MG63 (cell line): ENCODE results near the gene EXPH5. TPM values are rescaled to one million over a fixed set of nuclear protein-coding genes. Genes with fewer than 3 reads are reported as not detected.
"Not testable (repeated sequence)": the region's sequence is repeated elsewhere in the genome, so short reads cannot be mapped to it uniquely, and the experiment has no call there.

Experiments
- DNase-seq: peaks from one replicate; pipeline ENCODE4 v3.0.0-alpha.2; 2020
- H3K27me3 ChIP-seq: fragments of 250-450 bp; sonication (Bioruptor Pico); 2 replicates; pipeline ENCODE4 v1.5.1; 2020; ENCODE audit warnings: mild to moderate bottlenecking, moderate library complexity
- H3K36me3 ChIP-seq: fragments of 250-450 bp; sonication (Bioruptor Pico); 2 replicates; pipeline ENCODE4 v1.5.1; 2020; ENCODE audit warnings: mild to moderate bottlenecking, moderate library complexity
- H3K4me3 ChIP-seq: fragments of 250-450 bp; sonication (Bioruptor Pico); 2 replicates; pipeline ENCODE4 v1.5.1; 2020; ENCODE audit warnings: mild to moderate bottlenecking, moderate library complexity
- H3K9me3 ChIP-seq: fragments of 250-450 bp; sonication (Bioruptor Pico); 2 replicates; pipeline ENCODE4 v1.5.1; 2020; ENCODE audit warnings: mild to moderate bottlenecking, moderate library complexity
- total RNA-seq: library from RNA; depleted of rRNA; stranded (reverse); fragments of >200 nt; shearing (Covaris generic); gene quantifications from 2 replicates; pipeline ENCODE4 v1.2.3, GENCODE V29; 2014; ENCODE audit warnings: low replicate concordance; rRNA removed

Gene EXPH5
- 2.0 TPM in 1 of 2 replicates, not detected in the other for total RNA-seq

GRCh38 chr11:108593214-108593922 lies at the start of gene EXPH5:
Gene EXPH5, minus strand, starts transcription at chr11:108593768. Its CDS starts 232 bp downstream, at chr11:108593536.
- Histone ChIP-seq H3K9me3 (no peaks in the 10 kb centered on the region), H3K36me3 (no peaks in the 10 kb centered on the region), H3K27me3 (peaks cover 14% of the 10 kb centered on the region), H3K4me3 (peak within 1 kb of the TSS; percentile 58)
- DNase-seq = peak; percentile 67

GRCh38 chr11:108641752-108642151 lies 48.2 kb upstream of the EXPH5 start:
- not testable (repeated sequence) for H3K27me3 ChIP-seq, H3K4me3 ChIP-seq, H3K36me3 ChIP-seq, H3K9me3 ChIP-seq, DNase-seq

- H3K4me3 ChIP-seq = no peak overlapping the region
- no peaks in the 10 kb centered on the region for H3K27me3 ChIP-seq
- no peaks in the 10 kb centered on the region for H3K36me3 ChIP-seq
- DNase-seq = no peak
- H3K9me3 ChIP-seq = no peaks in the 10 kb centered on the region
Observed at GRCh38 chr11:108639146-108639545, 45.6 kb upstream of the EXPH5 start.

GRCh38 chr11:108636222-108636621 lies 42.7 kb upstream of the EXPH5 start:
- no peaks in the 10 kb centered on the region for H3K36me3 ChIP-seq
- H3K27me3 ChIP-seq = no peaks in the 10 kb centered on the region
- no peaks in the 10 kb centered on the region for H3K9me3 ChIP-seq
- DNase-seq = no peak
- H3K4me3 ChIP-seq = no peak overlapping the region

- Histone ChIP-seq H3K9me3 (no peaks in the 10 kb centered on the region), H3K27me3 (no peaks in the 10 kb centered on the region), H3K36me3 (no peaks in the 10 kb centered on the region), H3K4me3 (no peak overlapping the region)
- DNase-seq = no peak
Observed at GRCh38 chr11:108635106-108635505, 41.5 kb upstream of the EXPH5 start.

GRCh38 chr11:108632041-108632704 lies 38.6 kb upstream of the EXPH5 start:
- no peak overlapping the region for H3K4me3 ChIP-seq
- no peaks in the 10 kb centered on the region for H3K36me3 ChIP-seq
- H3K9me3 ChIP-seq = no peaks in the 10 kb centered on the region
- DNase-seq = no peak
- H3K27me3 ChIP-seq = no peaks in the 10 kb centered on the region

- H3K27me3 ChIP-seq = no peaks in the 10 kb centered on the region
- no peak for DNase-seq
- no peaks in the 10 kb centered on the region for H3K36me3 ChIP-seq
- no peak overlapping the region for H3K4me3 ChIP-seq
- H3K9me3 ChIP-seq = no peaks in the 10 kb centered on the region
Observed at GRCh38 chr11:108629274-108629673, 35.7 kb upstream of the EXPH5 start.

- no peaks in the 10 kb centered on the region for H3K9me3 ChIP-seq
- no peaks in the 10 kb centered on the region for H3K27me3 ChIP-seq
- no peak for DNase-seq
- H3K4me3 ChIP-seq = no peak overlapping the region
- no peaks in the 10 kb centered on the region for H3K36me3 ChIP-seq
Observed at GRCh38 chr11:108628812-108629211, 35.2 kb upstream of the EXPH5 start.

- H3K4me3 ChIP-seq = no peak overlapping the region
- no peaks in the 10 kb centered on the region for H3K27me3 ChIP-seq
- no peaks in the 10 kb centered on the region for H3K36me3 ChIP-seq
- no peaks in the 10 kb centered on the region for H3K9me3 ChIP-seq
- DNase-seq = no peak
Observed at GRCh38 chr11:108628326-108628725, 34.8 kb upstream of the EXPH5 start.

GRCh38 chr11:108624196-108624925 lies 30.8 kb upstream of the EXPH5 start:
- no peaks in the 10 kb centered on the region for H3K36me3 ChIP-seq
- no peaks in the 10 kb centered on the region for H3K9me3 ChIP-seq
- DNase-seq = no peak
- no peaks in the 10 kb centered on the region for H3K27me3 ChIP-seq
- H3K4me3 ChIP-seq = no peak overlapping the region

- Histone ChIP-seq H3K27me3 (no peaks in the 10 kb centered on the region), H3K4me3 (no peak overlapping the region), H3K9me3 (no peaks in the 10 kb centered on the region)
Observed at GRCh38 chr11:108622341-108622740, 28.8 kb upstream of the EXPH5 start.

GRCh38 chr11:108620958-108621772 lies 27.6 kb upstream of the EXPH5 start:
- Histone ChIP-seq H3K9me3 (no peaks in the 10 kb centered on the region), H3K4me3 (no peak overlapping the region), H3K36me3 (no peaks in the 10 kb centered on the region), H3K27me3 (no peaks in the 10 kb centered on the region)
- no peak for DNase-seq

More at GRCh38 chr11:108622341-108622740, 28.8 kb upstream of the EXPH5 start:
- DNase-seq = no peak
- H3K36me3 ChIP-seq = no peaks in the 10 kb centered on the region

- Histone ChIP-seq H3K4me3 (no peak overlapping the region), H3K36me3 (no peaks in the 10 kb centered on the region), H3K27me3 (no peaks in the 10 kb centered on the region), H3K9me3 (no peaks in the 10 kb centered on the region)
- DNase-seq = no peak
Observed at GRCh38 chr11:108618529-108618928, 25.0 kb upstream of the EXPH5 start.

- DNase-seq = no peak
- no peak overlapping the region for H3K4me3 ChIP-seq
- no peaks in the 10 kb centered on the region for H3K9me3 ChIP-seq
- H3K27me3 ChIP-seq = no peaks in the 10 kb centered on the region
- no peaks in the 10 kb centered on the region for H3K36me3 ChIP-seq
Observed at GRCh38 chr11:108617055-108617454, 23.5 kb upstream of the EXPH5 start.

- peak; percentile 58 for DNase-seq
- no peaks in the 10 kb centered on the region for H3K9me3 ChIP-seq
- no peak overlapping the region for H3K4me3 ChIP-seq
- no peaks in the 10 kb centered on the region for H3K36me3 ChIP-seq
- H3K27me3 ChIP-seq = no peaks in the 10 kb centered on the region
Observed at GRCh38 chr11:108616549-108616948, 23.0 kb upstream of the EXPH5 start.

GRCh38 chr11:108614086-108614485 lies 20.5 kb upstream of the EXPH5 start:
- DNase-seq = no peak
- H3K27me3 ChIP-seq = no peaks in the 10 kb centered on the region

GRCh38 chr11:108609682-108610081 lies 16.1 kb upstream of the EXPH5 start:
- no peak overlapping the region for H3K4me3 ChIP-seq
- DNase-seq = no peak
- H3K36me3 ChIP-seq = no peaks in the 10 kb centered on the region
- H3K9me3 ChIP-seq = no peaks in the 10 kb centered on the region
- H3K27me3 ChIP-seq = no peaks in the 10 kb centered on the region

More at GRCh38 chr11:108614086-108614485, 20.5 kb upstream of the EXPH5 start:
- Histone ChIP-seq H3K4me3 (no peak overlapping the region), H3K9me3 (no peaks in the 10 kb centered on the region), H3K36me3 (no peaks in the 10 kb centered on the region)
